Measurements from ENCODE around the gene PREX1.

DNA sequence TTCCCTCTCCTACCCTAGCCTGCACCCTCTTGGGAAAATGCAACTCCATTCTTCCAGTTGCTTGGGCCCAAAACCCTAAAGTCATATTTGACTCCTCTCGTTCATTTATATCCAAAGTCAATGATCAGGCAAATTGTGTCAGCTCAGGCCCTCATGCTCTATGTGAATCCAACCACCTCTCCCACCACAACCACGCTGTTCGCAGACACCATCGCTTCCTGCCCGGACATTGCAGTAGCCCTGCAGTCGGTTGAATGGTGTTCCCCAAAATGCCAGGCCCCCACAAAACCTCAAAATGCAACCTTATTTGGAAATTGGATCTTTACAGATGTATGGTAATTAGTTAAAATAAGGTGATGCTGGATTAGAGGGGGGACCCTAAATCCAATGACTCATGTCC is 98.3 kb downstream of the PREX1 start:
- TF ChIP-seq, protein P1, sequence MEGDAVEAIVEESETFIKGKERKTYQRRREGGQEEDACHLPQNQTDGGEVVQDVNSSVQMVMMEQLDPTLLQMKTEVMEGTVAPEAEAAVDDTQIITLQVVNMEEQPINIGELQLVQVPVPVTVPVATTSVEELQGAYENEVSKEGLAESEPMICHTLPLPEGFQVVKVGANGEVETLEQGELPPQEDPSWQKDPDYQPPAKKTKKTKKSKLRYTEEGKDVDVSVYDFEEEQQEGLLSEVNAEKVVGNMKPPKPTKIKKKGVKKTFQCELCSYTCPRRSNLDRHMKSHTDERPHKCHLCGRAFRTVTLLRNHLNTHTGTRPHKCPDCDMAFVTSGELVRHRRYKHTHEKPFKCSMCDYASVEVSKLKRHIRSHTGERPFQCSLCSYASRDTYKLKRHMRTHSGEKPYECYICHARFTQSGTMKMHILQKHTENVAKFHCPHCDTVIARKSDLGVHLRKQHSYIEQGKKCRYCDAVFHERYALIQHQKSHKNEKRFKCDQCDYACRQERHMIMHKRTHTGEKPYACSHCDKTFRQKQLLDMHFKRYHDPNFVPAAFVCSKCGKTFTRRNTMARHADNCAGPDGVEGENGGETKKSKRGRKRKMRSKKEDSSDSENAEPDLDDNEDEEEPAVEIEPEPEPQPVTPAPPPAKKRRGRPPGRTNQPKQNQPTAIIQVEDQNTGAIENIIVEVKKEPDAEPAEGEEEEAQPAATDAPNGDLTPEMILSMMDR (conservative IDR thresholded peaks at IDR 0.05; ENCODE audit: low read length): no peak
- TF ChIP-seq EZH2phosphoT487 (IDR thresholded peaks at IDR 0.05; ENCODE audit: borderline replicate concordance, low read depth, low read length): no peak

All from OCI-LY7 (cell line).